HuH-7 (cell line): Measurements from ENCODE around the gene SLC25A30.
"Not testable (repeated sequence)": the region's sequence is repeated elsewhere in the genome, so short reads cannot be mapped to it uniquely, and the experiment has no call there.

ENCODE experiments used
- DNase-seq: peaks from one replicate; pipeline ENCODE4 v3.0.0; 2011; ENCODE audit warnings: low spot score

The SLC25A30 gene

DNA sequence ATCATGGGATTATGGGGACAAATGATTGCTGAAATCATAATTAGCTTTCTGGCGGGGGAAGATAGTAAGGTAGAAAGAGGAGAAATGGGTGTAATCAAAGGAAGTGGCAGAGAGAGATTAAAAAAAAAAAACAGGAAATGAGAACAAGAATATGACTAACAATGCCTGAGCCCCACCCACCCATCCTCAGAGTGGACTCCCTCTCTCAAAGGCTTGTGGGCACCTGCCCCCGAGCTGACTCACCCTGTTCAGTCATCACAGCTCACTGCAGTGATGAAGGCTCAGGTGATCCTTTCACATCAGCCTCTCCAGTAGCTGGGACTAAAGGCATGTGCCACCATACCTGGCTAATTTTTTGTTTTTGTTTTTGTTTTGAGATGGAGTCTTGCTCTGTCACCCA is 50.8 kb downstream of the SLC25A30 start:
- DNase-seq: no peak

GRCh38 chr13:45365558-45365885 is 52.7 kb downstream of the SLC25A30 start:
- no peak for DNase-seq

- DNase-seq: no peak
Observed at GRCh38 chr13:45364876-45365557, 53.2 kb downstream of the SLC25A30 start.

DNA sequence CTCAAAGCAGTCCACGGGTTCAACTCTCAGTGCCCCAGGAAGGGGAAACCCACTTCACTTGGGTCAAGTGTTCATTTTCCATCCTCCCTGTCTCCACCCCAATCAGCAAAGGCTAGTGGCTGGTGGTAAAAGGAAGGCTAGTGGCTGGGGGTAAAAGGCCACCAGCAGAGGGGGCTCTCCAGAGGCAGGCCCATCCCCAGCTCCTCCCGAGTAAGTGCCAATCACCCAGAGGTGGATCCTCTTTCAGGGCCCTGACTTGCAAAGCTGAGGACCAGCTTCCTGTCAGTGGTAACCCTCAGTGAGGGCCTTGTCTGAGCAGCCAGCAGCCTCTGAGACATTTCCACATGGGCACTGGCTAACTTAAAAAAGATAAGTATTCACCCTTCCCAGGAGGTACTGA is 55.2 kb downstream of the SLC25A30 start:
- DNase-seq: peak; percentile 17

GRCh38 chr13:45361596-45362206 is 56.5 kb downstream of the SLC25A30 start:
- no peak for DNase-seq

GRCh38 chr13:45356966-45357672 is 61.1 kb downstream of the SLC25A30 start:
- DNase-seq: no peak

DNA sequence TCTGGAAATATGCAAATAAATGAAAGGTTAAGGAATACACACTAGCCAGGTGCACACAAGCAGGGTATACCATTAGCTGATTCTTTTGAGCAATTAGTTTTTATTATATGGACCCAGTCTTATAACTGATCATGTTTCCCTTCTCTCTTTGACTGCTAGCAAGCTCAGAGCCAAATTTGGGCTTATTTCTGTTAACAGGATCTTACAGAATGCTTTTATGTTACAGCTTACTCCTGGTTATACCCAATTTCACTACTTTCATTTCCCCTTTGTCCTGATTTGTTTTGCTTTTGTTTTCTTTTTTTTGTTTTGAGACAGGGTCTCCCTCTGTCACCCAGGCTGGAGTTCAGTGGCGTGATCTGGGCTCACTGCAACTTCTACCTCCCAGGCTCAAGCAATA is 64.3 kb downstream of the SLC25A30 start:
- DNase-seq: no peak

DNA sequence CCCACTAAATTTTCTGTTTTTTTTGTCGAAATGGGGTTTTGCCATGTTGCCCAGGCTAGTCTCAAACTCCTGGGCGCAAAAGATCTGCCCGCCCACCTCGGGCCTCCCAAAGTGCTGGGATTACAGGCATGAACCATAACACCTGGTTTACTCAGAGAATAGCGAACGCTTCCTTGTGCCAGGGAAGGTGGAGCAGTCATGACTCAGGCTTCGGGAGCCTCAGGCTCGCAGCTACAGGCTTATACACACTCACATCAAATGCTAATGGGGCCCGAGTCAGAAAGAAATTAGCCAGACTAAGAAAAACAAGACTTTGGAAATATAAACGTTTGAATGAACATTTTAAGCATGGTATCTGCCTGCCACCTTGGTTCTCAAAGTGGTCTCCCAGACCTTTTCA is 66.1 kb downstream of the SLC25A30 start:
- no peak for DNase-seq

DNA sequence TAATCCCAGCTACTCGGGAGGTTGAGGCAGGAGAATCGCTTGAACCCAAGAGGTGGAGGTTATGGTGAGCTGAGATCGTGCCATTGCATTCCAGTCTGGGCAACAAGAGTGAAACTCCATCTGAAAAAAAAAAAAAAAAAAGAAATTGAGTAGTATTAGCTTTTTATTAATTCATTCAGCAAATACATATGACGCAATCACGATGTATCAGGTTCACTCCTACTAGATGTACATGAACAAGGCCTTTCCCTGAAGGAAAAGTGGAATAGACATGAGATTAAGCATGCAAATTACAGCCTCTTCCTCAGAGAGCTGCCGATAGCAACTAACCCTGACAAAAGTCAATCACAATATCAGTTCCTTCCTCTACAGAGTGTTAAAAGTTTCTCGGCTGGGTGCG is 68.0 kb downstream of the SLC25A30 start:
- no peak for DNase-seq

DNA sequence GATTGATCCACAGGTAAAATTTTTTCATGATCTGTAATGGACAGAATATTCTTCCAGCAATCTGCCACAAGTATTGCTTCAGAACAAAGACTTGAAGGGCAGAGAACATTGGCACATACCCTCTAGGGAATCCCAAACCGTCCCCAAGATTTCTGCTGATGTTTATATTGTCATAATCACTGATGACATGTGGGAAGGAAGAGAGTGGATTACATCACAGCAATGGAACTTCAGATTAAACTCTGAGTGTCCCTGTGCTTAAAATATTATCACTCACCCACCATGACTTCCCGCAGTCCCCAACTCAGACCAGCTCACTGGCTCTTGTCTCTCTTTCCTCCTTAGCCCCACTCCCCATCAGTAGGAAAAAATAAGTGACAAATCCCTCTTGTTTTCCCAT is 68.7 kb downstream of the SLC25A30 start:
- DNase-seq: no peak

DNA sequence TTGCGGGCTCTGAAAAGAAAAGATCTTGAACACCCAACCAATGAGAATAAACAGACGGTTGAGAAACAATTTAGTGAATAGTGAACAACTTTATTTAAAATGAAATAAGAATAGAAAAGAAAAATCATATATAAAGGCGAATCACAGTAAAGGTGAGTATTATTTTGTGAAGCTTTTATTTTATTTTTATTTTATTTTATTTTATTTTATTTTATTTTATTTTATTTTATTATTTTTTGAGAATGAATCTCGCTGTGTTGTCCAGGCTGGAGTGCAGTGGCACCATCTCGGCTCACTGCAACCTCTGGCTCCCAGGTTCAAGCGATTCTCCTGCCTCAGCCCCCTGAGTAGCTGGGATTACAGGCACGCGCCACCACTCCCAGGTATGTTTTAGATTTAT is 74.1 kb downstream of the SLC25A30 start:
- not testable (repeated sequence) for DNase-seq
